Measurements from ENCODE around the gene LMCD1. TPM values are rescaled to one million over a fixed set of nuclear protein-coding genes. Genes with fewer than 3 reads are reported as not detected.

The LMCD1 gene
- polyA plus RNA-seq, 1 of the 3 experiments (the other 2 are of a cell fraction): 23.6 TPM

GRCh38 chr3:8619548-8619947, 117.9 kb downstream of the LMCD1 start:
- Histone ChIP-seq H3K27me3 (ENCODE audit: insufficient read depth) (no peaks in the 10 kb centered on the region), H3K36me3 (replicated peaks in 1 of 2; ENCODE audit: control insufficient read depth in 1 of 2, insufficient read depth in 2 of 2, low read length in 1 of 2) (no peaks in the 10 kb centered on the region), H2AFZ (ENCODE audit: low read depth) (no peak overlapping the region), H3K4me3 (ENCODE audit: low read depth in 2 of 2, low read length in 1 of 2) (no peak overlapping the region), H3K4me1 (ENCODE audit: control insufficient read depth in 1 of 2, insufficient read depth in 2 of 2, low read depth in 1 of 2, low read length in 1 of 2) (peaks cover 0 to 22% of the 10 kb centered on the region in 2 experiments; a peak in 1 of 4 replicates), H3K9me3 (no peaks in the 10 kb centered on the region), H3K79me2 (ENCODE audit: insufficient read depth) (no peaks in the 10 kb centered on the region), H3K9me2 (no peaks in the 10 kb centered on the region), H3K9ac (no peak overlapping the region), H3K4me2 (no peak overlapping the region), H4K20me1 (ENCODE audit: insufficient read depth) (no peaks in the 10 kb centered on the region), H3F3A (replicated peaks; ENCODE audit: insufficient read depth) (peaks cover 5% of the 10 kb centered on the region), H3K27ac (ENCODE audit: low read depth in 2 of 2, low read length in 1 of 2) (no peak overlapping the region)
- ChIA-PET CTCF (interaction anchor here (0.9 to 3.6 kb wide), 2 partner anchors 121 to 176 kb away, joined by 3 to 52 read pairs; no protein-coding TSS in a partner anchor), POLR2A (no interaction called here)
- TF ChIP-seq ZBTB33 (IDR thresholded peaks at IDR 0.05; ENCODE audit: borderline replicate concordance, low read depth) (no peak), ELF1 (IDR thresholded peaks at IDR 0.05) (no peak), USF1 (IDR thresholded peaks at IDR 0.05; ENCODE audit: borderline replicate concordance, low read depth) (no peak), JUND (IDR thresholded peaks at IDR 0.05) (peak; percentile 13; the same call in 1 of the 2 replicates), TAF1 (IDR thresholded peaks at IDR 0.05; ENCODE audit: borderline replicate concordance, low read depth, low read length) (no peak), GATA2 (CRISPR knock-in tag; IDR thresholded peaks at IDR 0.05) (no peak), YY1 (IDR thresholded peaks at IDR 0.05; ENCODE audit: low read depth) (no peak), REST (IDR thresholded peaks at IDR 0.05; ENCODE audit: low read depth, low read length) (no peak), EZH2phosphoT487 (IDR thresholded peaks at IDR 0.05; ENCODE audit: borderline replicate concordance, low read depth) (no peak), RCOR1 (IDR thresholded peaks at IDR 0.05; ENCODE audit: low read length) (no peak), SMC3 (IDR thresholded peaks at IDR 0.05; ENCODE audit: low read depth, low read length) (no peak), FOSL2 (IDR thresholded peaks at IDR 0.05; ENCODE audit: borderline replicate concordance, low read depth) (peak; percentile 18; the same call in 1 of the 2 replicates), GABPA (IDR thresholded peaks at IDR 0.05; ENCODE audit: low read depth) (no peak), USF2 (IDR thresholded peaks at IDR 0.05; ENCODE audit: borderline replicate concordance, low read depth, low read length) (no peak), PBX3 (IDR thresholded peaks at IDR 0.05) (peak; percentile 22; the same call in 1 of the 2 replicates), NFIC (IDR thresholded peaks at IDR 0.05; ENCODE audit: borderline replicate concordance) (no peak), IRF3 (IDR thresholded peaks at IDR 0.05; ENCODE audit: low read depth, low read length) (no peak), NRF1 (IDR thresholded peaks at IDR 0.05; ENCODE audit: low read depth, low read length) (no peak), POLR2AphosphoS5 (IDR thresholded peaks at IDR 0.05; ENCODE audit: low read depth, low read length) (no peak), SIN3A (IDR thresholded peaks at IDR 0.05; ENCODE audit: borderline replicate concordance, low read depth, low read length) (no peak), TEAD4 (IDR thresholded peaks at IDR 0.05; ENCODE audit: borderline replicate concordance, insufficient read depth) (no peak), TCF12 (IDR thresholded peaks at IDR 0.05) (no peak)
- no peak for DNase-seq
- WGBS (ENCODE audit: low lambda C conversion rate): 86% methylated on average over 7 of the region's 7 CpGs
